Keratinocyte (primary cell): Measurements from ENCODE around the gene OR5K3. TPM values are rescaled to one million over a fixed set of nuclear protein-coding genes. Genes with fewer than 3 reads are reported as not detected.

ENCODE experiments used
- DNase-seq: peaks from one replicate; pipeline ENCODE4 v3.0.0-alpha.2; 2011; ENCODE audit warnings: low read depth, missing footprints, low spot score
- FAIRE-seq: peaks from 2 replicates; lab custom pipeline; 2011; peaks lifted over from hg19 to GRCh38; lab: Jason Lieb, UNC
- H2AFZ ChIP-seq: 2 replicates; pipeline ENCODE4 v1.6.0; 2012; ENCODE audit warnings: low read length, control low read depth, inconsistent platforms; ENCODE audit not compliant: control insufficient read depth
- H3K27ac ChIP-seq: 2 replicates; pipeline ENCODE4 v1.5.1; 2011; ENCODE audit warnings: low read length; ENCODE audit not compliant: control insufficient read depth, insufficient read depth
- H3K27me3 ChIP-seq: 3 replicates; pipeline ENCODE4 v1.6.0; 2011; ENCODE audit warnings: low read length; ENCODE audit not compliant: control insufficient read depth, insufficient read depth; ENCODE audit errors: extremely low read depth
- H3K36me3 ChIP-seq, 2 experiments: 2 replicates in 1 of 2; 3 replicates in 1 of 2; pipeline ENCODE4 v1.5.1; 2011; ENCODE audit warnings: low read length in 2 of 2, mild to moderate bottlenecking in 1 of 2; ENCODE audit not compliant: control insufficient read depth in 2 of 2, insufficient read depth in 2 of 2; ENCODE audit errors: extremely low read depth in 1 of 2
- H3K4me1 ChIP-seq: 3 replicates; pipeline ENCODE4 v1.5.1; 2011; ENCODE audit warnings: low read length; ENCODE audit not compliant: control insufficient read depth, insufficient read depth; ENCODE audit errors: extremely low read depth
- H3K4me2 ChIP-seq: 3 replicates; pipeline ENCODE4 v1.6.0; 2011; ENCODE audit warnings: low read depth, low read length; ENCODE audit not compliant: control insufficient read depth, insufficient read depth; ENCODE audit errors: extremely low read depth
- H3K4me3 ChIP-seq, 3 experiments: fragments of 200-600 bp in 1 of 3; sonication (generic) in 1 of 3; 2 replicates in 2 of 3; 3 replicates in 1 of 3; pipeline ENCODE4 v1.5.1; 2011 to 2016; ENCODE audit warnings: low read length in 3 of 3, mild to moderate bottlenecking in 3 of 3, control low read depth in 2 of 3, inconsistent platforms in 1 of 3, low read depth in 1 of 3, mixed read lengths in 1 of 3, mixed run types in 1 of 3, moderate library complexity in 1 of 3; ENCODE audit not compliant: control insufficient read depth in 2 of 3, insufficient read depth in 2 of 3; ENCODE audit errors: extremely low read depth in 1 of 3
- H3K79me2 ChIP-seq: 2 replicates; pipeline ENCODE4 v1.6.0; 2012; ENCODE audit warnings: low read length; ENCODE audit not compliant: control insufficient read depth, insufficient read depth
- H3K9ac ChIP-seq: 3 replicates; pipeline ENCODE4 v1.6.0; 2011; ENCODE audit warnings: low read length; ENCODE audit not compliant: control insufficient read depth, insufficient read depth; ENCODE audit errors: extremely low read depth
- H3K9me1 ChIP-seq: 3 replicates; pipeline ENCODE4 v1.6.0; 2011; ENCODE audit warnings: low read length; ENCODE audit not compliant: control insufficient read depth, insufficient read depth; ENCODE audit errors: extremely low read depth
- H3K9me3 ChIP-seq: 2 replicates; pipeline ENCODE4 v1.5.1; 2012; ENCODE audit warnings: low read depth, low read length; ENCODE audit not compliant: control insufficient read depth
- H4K20me1 ChIP-seq: 3 replicates; pipeline ENCODE4 v1.6.0; 2011; ENCODE audit warnings: low read length; ENCODE audit not compliant: control insufficient read depth, insufficient read depth; ENCODE audit errors: extremely low read depth
- CTCF ChIP-seq, 3 experiments: IDR thresholded peaks in 1 of 3; conservative IDR thresholded peaks in 1 of 3; optimal IDR thresholded peaks in 1 of 3; 2 replicates in 2 of 3; 3 replicates in 1 of 3; pipeline versions ENCODE3 to v1.5.1; 2011; ENCODE audit warnings: low read length in 3 of 3, mild to moderate bottlenecking in 3 of 3, moderate library complexity in 2 of 3, control low read depth in 1 of 3, inconsistent platforms in 1 of 3; ENCODE audit not compliant: insufficient read depth in 2 of 3; ENCODE audit errors: extremely low read depth in 1 of 3
- EZH2 ChIP-seq: IDR thresholded peaks from one replicate; pipeline ENCODE4 v1.6.1; 2012; ENCODE audit warnings: inconsistent platforms, mild to moderate bottlenecking, low read length, moderate library complexity
- dilution Hi-C: fragments of 300-500 bp; cut with MboI; formaldehyde crosslinking; loops from one replicate; pipeline ENCODE4 v1.7.0; 2020; ENCODE audit warnings: low sequenced_read_pairs; ENCODE audit not compliant: extremely low pct_ligation_motif_present
- polyA plus RNA-seq, 5 experiments: library from polyadenylated mRNA; depleted of rRNA in 3 of 5; stranded (reverse) in 3 of 5; stranded (forward) in 1 of 5; unstranded in 1 of 5; fragments of >200 nt; gene quantifications; 1 replicate in 1 of 5; 2 replicates in 3 of 5; 3 replicates in 1 of 5; pipeline versions ENCODE4 v1.2.1 to v1.2.3, GENCODE V29; 2011 to 2012; ENCODE audit warnings: missing spikeins in 2 of 5, low read depth in 1 of 5, low replicate concordance in 1 of 5

OR5K3 gene
- polyA plus RNA-seq, 1 donor (not counting 4 experiments of a cell fraction or from before 2014, with no cell fraction given), result not detected

GRCh38 chr3:98404010-98404409 lies 13.5 kb downstream of the OR5K3 start:
- dilution Hi-C loops, result no loop called here
- Histone ChIP-seq H3K4me1 (no peaks in the 10 kb centered on the region), H3K79me2 (no peaks in the 10 kb centered on the region), H3K27me3 (no peaks in the 10 kb centered on the region), H3K4me2 (no peak overlapping the region), H2AFZ (no peak overlapping the region), H3K9me3 (no peaks in the 10 kb centered on the region), H3K9ac (no peak overlapping the region), H3K27ac (no peak overlapping the region), H3K4me3 (no peak overlapping the region), H3K9me1 (no peaks in the 10 kb centered on the region), H4K20me1 (no peaks in the 10 kb centered on the region), H3K36me3 (no peaks in the 10 kb centered on the region)
- FAIRE-seq, result no peak
- no peak for DNase-seq
- no peak for TF ChIP-seq CTCF (optimal IDR thresholded peaks at IDR 0.05 in 1 of 3, IDR thresholded peaks at IDR 0.05 in 1 of 3, conservative IDR thresholded peaks at IDR 0.05 in 1 of 3; ENCODE audit: extremely low read depth in 1 of 3, insufficient read depth in 2 of 3, low read length in 3 of 3)
- TF ChIP-seq EZH2, result no peak

GRCh38 chr3:98406034-98406433 lies 15.6 kb downstream of the OR5K3 start:
- dilution Hi-C loops, result no loop called here
- TF ChIP-seq CTCF (optimal IDR thresholded peaks at IDR 0.05 in 1 of 3, IDR thresholded peaks at IDR 0.05 in 1 of 3, conservative IDR thresholded peaks at IDR 0.05 in 1 of 3; ENCODE audit: extremely low read depth in 1 of 3, insufficient read depth in 2 of 3, low read length in 3 of 3), result no peak
- no peak for TF ChIP-seq EZH2
- no peak overlapping the region for H3K4me3 ChIP-seq
- no peaks in the 10 kb centered on the region for H3K9me3 ChIP-seq
- H3K4me2 ChIP-seq, result no peak overlapping the region
- no peaks in the 10 kb centered on the region for H3K36me3 ChIP-seq
- H3K79me2 ChIP-seq, result no peaks in the 10 kb centered on the region
- no peak overlapping the region for H3K27ac ChIP-seq
- H4K20me1 ChIP-seq, result no peaks in the 10 kb centered on the region
- FAIRE-seq, result no peak
- no peaks in the 10 kb centered on the region for H3K4me1 ChIP-seq
- H2AFZ ChIP-seq, result no peak overlapping the region
- no peak overlapping the region for H3K9ac ChIP-seq
- no peaks in the 10 kb centered on the region for H3K27me3 ChIP-seq
- H3K9me1 ChIP-seq, result no peaks in the 10 kb centered on the region
- DNase-seq, result no peak
